Neural progenitor cell (in vitro differentiated cells): ENCODE data around the gene MYH15.

Source experiments
- CTCF ChIP-seq: fragments of 200-600 bp; sonication (generic); IDR thresholded peaks from 2 replicates; pipeline ENCODE4 v1.5.1; 2017; ENCODE audit warnings: antibody characterized with exemption, mild to moderate bottlenecking
- EZH2 ChIP-seq: fragments of 200-600 bp; sonication (generic); IDR thresholded peaks from 2 replicates; pipeline ENCODE4 v1.6.1; 2017; ENCODE audit warnings: antibody characterized with exemption, mild to moderate bottlenecking, moderate library complexity

- TF ChIP-seq EZH2: no peak
- TF ChIP-seq CTCF: no peak
Observed at GRCh38 chr3:108378153-108378951, 132.0 kb downstream of the MYH15 start.
